HUES6 (cell line): ENCODE data around the gene SMAD7.

Experiments used
- H3K27ac ChIP-seq: 2 replicates; pipeline ENCODE4 v1.7.0; 2013; ENCODE audit warnings: low read depth, mild to moderate bottlenecking, low read length, inconsistent platforms
- H3K27me3 ChIP-seq: 2 replicates; pipeline ENCODE4 v1.6.1; 2013; ENCODE audit warnings: low read length; ENCODE audit not compliant: control insufficient read depth, insufficient read depth
- H3K36me3 ChIP-seq: 2 replicates; pipeline ENCODE4 v1.6.1; 2013; ENCODE audit warnings: low read length; ENCODE audit not compliant: control insufficient read depth, insufficient read depth
- H3K4me1 ChIP-seq: 2 replicates; pipeline ENCODE4 v1.6.1; 2013; ENCODE audit warnings: low read length; ENCODE audit not compliant: control insufficient read depth, insufficient read depth
- H3K4me3 ChIP-seq: 2 replicates; pipeline ENCODE4 v1.5.1; 2013; ENCODE audit warnings: low read depth, low read length
- H3K9ac ChIP-seq: one replicate; pipeline ENCODE4 v1.6.1; 2013; ENCODE audit warnings: mild to moderate bottlenecking, low read length
- H3K9me3 ChIP-seq: 2 replicates; pipeline ENCODE4 v1.6.1; 2013; ENCODE audit warnings: low read depth, low read length; ENCODE audit not compliant: control insufficient read depth, insufficient read depth

The SMAD7 gene

GRCh38 chr18:48896326-48896874 is 54.4 kb downstream of the SMAD7 start:
- no peak overlapping the region for H3K27ac ChIP-seq

GRCh38 chr18:48894799-48895346 is 55.9 kb downstream of the SMAD7 start:
- H3K4me3 ChIP-seq: no peak overlapping the region
- peaks cover 15% of the 10 kb centered on the region for H3K4me1 ChIP-seq
- no peak overlapping the region for H3K27ac ChIP-seq
- H3K9me3 ChIP-seq: peaks cover 3% of the 10 kb centered on the region; the same call in 1 of the 2 replicates
- H3K27me3 ChIP-seq: no peaks in the 10 kb centered on the region
- H3K36me3 ChIP-seq: no peaks in the 10 kb centered on the region
- H3K9ac ChIP-seq: no peak overlapping the region

More at GRCh38 chr18:48896326-48896874, 54.4 kb downstream of the SMAD7 start:
- peaks cover 7% of the 10 kb centered on the region; the same call in 1 of the 2 replicates for H3K4me1 ChIP-seq
- no peaks in the 10 kb centered on the region for H3K36me3 ChIP-seq
- no peaks in the 10 kb centered on the region for H3K27me3 ChIP-seq
- H3K9me3 ChIP-seq: peaks cover 3% of the 10 kb centered on the region; the same call in 1 of the 2 replicates
- H3K9ac ChIP-seq: no peak overlapping the region
- no peak overlapping the region for H3K4me3 ChIP-seq

- Histone ChIP-seq H3K9ac (no peak overlapping the region), H3K36me3 (no peaks in the 10 kb centered on the region), H3K4me1 (peaks cover 24% of the 10 kb centered on the region), H3K4me3 (no peak overlapping the region), H3K27ac (no peak overlapping the region), H3K9me3 (no peaks in the 10 kb centered on the region), H3K27me3 (no peaks in the 10 kb centered on the region)
Observed at GRCh38 chr18:48893608-48894600, 56.9 kb downstream of the SMAD7 start.

GRCh38 chr18:48893061-48893607 is 57.6 kb downstream of the SMAD7 start:
- peaks cover 29% of the 10 kb centered on the region for H3K4me1 ChIP-seq
- no peaks in the 10 kb centered on the region for H3K36me3 ChIP-seq
- no peak overlapping the region for H3K9ac ChIP-seq
- no peak overlapping the region for H3K4me3 ChIP-seq
- no peaks in the 10 kb centered on the region for H3K9me3 ChIP-seq
- H3K27ac ChIP-seq: no peak overlapping the region
- H3K27me3 ChIP-seq: no peaks in the 10 kb centered on the region

- H3K9ac ChIP-seq: no peak overlapping the region
- no peaks in the 10 kb centered on the region for H3K27me3 ChIP-seq
- H3K4me1 ChIP-seq: peaks cover 33% of the 10 kb centered on the region
- H3K9me3 ChIP-seq: no peaks in the 10 kb centered on the region
- H3K27ac ChIP-seq: no peak overlapping the region
- no peak overlapping the region for H3K4me3 ChIP-seq
- no peaks in the 10 kb centered on the region for H3K36me3 ChIP-seq
Observed at GRCh38 chr18:48892146-48892855, 58.5 kb downstream of the SMAD7 start.

- Histone ChIP-seq H3K9me3 (no peaks in the 10 kb centered on the region), H3K4me3 (no peak overlapping the region), H3K4me1 (peaks cover 30% of the 10 kb centered on the region), H3K9ac (no peak overlapping the region), H3K27me3 (no peaks in the 10 kb centered on the region), H3K27ac (no peak overlapping the region), H3K36me3 (no peaks in the 10 kb centered on the region)
Observed at GRCh38 chr18:48891721-48892120, 59.0 kb downstream of the SMAD7 start.

GRCh38 chr18:48889981-48890762 is 60.6 kb downstream of the SMAD7 start:
- Histone ChIP-seq H3K4me3 (no peak overlapping the region), H3K36me3 (no peaks in the 10 kb centered on the region), H3K27me3 (no peaks in the 10 kb centered on the region), H3K9ac (no peak overlapping the region), H3K4me1 (peaks cover 29% of the 10 kb centered on the region), H3K27ac (no peak overlapping the region), H3K9me3 (no peaks in the 10 kb centered on the region)

- peaks cover 29% of the 10 kb centered on the region for H3K4me1 ChIP-seq
- H3K27me3 ChIP-seq: peaks cover 4% of the 10 kb centered on the region; the same call in 1 of the 2 replicates
- no peaks in the 10 kb centered on the region for H3K9me3 ChIP-seq
- no peak overlapping the region for H3K9ac ChIP-seq
- H3K4me3 ChIP-seq: no peak overlapping the region
- H3K27ac ChIP-seq: no peak overlapping the region
- no peaks in the 10 kb centered on the region for H3K36me3 ChIP-seq
Observed at GRCh38 chr18:48889115-48889941, 61.4 kb downstream of the SMAD7 start.

- no peak overlapping the region for H3K9ac ChIP-seq
- H3K4me3 ChIP-seq: no peak overlapping the region
- no peak overlapping the region for H3K27ac ChIP-seq
- H3K27me3 ChIP-seq: peaks cover 4% of the 10 kb centered on the region; the same call in 1 of the 2 replicates
- no peaks in the 10 kb centered on the region for H3K36me3 ChIP-seq
- H3K9me3 ChIP-seq: no peaks in the 10 kb centered on the region
- peaks cover 29% of the 10 kb centered on the region for H3K4me1 ChIP-seq
Observed at GRCh38 chr18:48888773-48889080, 62.0 kb downstream of the SMAD7 start.
